Brain pericyte (primary cell): ENCODE measurements around the gene SLC1A3.

Source experiments
- DNase-seq: peaks from one replicate; pipeline ENCODE4 v3.0.0-alpha.2; 2012; ENCODE audit warnings: low read depth, low spot score

SLC1A3 gene

DNA sequence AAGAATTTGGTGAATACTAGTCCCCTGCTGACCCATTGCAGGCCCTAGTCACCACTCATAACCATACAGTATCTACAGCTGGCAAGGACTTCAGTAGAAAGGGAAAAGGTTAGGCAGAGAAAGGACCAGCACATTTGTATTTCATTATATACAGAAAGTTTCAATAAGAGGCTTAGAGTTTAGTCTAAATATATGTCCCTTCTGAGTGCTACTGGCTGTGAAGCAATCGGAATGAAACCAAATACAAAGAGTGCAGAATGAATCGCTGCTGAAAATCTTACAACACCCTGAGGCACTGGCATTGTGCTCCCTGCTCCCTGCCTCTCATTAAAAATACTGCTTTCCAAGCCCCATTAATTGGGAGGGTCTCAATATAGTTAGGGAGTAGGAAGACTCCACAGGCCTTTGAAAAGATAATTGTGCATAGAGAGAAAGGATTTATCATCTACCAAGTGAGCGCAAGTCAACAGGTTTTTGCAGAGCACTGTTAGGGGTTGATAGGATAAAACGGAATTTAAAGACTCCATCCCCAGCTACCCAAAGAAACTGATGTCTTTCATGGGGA is 110.8 kb downstream of the SLC1A3 start:
- no peak for DNase-seq

- DNase-seq, result no peak
These were observed 112.9 kb downstream of the SLC1A3 start for GRCh38 chr5:36719282-36719681.

- DNase-seq, result no peak
These were observed 114.3 kb downstream of the SLC1A3 start for GRCh38 chr5:36720688-36721087.

GRCh38 chr5:36721664-36722235 is 115.3 kb downstream of the SLC1A3 start:
- no peak for DNase-seq

- no peak for DNase-seq
These were observed 116.5 kb downstream of the SLC1A3 start for GRCh38 chr5:36722900-36723299.

- no peak for DNase-seq
These were observed 117.5 kb downstream of the SLC1A3 start for GRCh38 chr5:36723912-36724311.

DNA sequence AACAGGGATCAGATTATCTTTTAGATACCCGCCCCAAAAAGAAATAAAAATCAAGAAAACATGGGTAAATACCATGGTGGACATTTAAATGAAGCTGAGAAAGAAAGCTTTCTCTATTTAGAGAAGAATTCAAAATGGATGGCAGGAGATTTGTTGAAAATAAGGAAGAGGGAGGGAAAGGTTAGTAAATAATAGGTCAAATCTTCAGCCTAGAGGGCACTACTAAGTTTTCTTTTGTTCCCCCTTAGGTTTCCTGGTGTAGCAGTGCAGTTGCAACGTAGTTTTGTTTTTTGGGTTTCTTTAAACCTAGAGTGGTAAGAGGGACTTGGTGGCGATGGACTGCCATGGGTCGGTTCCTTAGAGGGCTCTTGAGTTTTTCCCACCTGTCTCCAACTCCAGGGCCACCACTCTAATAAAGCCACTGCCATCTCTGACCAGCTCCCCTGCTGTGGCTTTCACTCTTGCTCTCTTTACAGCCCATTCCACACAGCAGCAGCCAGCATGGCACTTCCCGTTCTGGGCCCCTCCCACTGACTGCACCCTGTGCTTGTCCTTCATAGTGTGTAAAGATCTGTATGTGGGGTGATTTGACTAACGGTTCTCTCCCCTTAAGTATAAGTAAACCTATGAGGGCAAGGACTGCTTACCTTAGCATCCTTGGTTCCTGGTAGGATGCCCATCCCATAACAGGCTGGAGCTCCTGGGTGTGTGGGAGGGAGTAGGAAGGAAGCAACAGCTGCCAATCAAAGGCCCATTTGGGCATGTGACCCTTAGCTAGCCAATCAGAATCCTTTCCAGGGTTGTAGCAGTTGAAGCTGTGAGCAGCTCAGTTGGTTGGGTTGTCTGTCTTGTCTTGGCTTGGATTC is 118.3 kb downstream of the SLC1A3 start:
- no peak for DNase-seq

DNA sequence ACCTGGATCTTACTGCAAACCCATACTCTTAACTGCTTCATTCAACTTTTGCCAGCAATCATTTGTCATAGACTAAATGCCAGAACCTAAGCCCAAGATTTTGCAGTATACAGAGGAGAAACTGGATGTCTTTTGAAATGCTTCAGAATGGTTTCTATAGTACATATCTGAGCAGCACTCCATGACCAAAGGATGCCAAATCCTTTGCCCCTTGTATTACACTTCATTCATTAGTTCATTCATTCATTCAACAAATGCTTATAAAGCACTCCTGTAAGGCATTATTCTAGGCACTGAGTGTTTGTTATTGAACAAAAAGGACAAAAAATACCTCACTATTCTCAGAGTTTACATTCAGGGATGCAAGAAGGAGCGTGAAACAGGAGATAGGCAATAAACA is 119.9 kb downstream of the SLC1A3 start:
- DNase-seq, result no peak

DNA sequence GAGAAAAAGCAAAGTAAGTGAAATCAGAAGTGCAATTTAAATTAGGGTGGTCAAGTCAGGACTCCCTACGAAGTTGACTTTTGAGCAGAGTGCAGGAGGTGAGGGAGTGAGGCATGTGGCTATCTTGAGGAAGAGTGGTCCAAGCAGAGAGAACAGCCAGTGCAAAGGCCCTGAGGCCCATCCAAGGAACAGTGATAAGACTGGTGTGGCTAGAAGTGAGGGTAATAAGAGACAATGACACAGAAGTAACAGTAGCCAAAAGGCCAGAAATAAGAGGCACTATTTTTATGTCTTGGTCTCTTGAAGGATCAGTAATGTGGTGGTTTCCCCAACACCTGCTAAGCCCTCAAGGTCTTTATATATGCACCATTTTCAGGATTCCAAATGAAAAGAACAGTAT is 120.4 kb downstream of the SLC1A3 start:
- no peak for DNase-seq

- no peak for DNase-seq
These were observed 122.5 kb downstream of the SLC1A3 start for GRCh38 chr5:36728697-36729543.

GRCh38 chr5:36730537-36731216 is 124.3 kb downstream of the SLC1A3 start:
- DNase-seq, result no peak

DNA sequence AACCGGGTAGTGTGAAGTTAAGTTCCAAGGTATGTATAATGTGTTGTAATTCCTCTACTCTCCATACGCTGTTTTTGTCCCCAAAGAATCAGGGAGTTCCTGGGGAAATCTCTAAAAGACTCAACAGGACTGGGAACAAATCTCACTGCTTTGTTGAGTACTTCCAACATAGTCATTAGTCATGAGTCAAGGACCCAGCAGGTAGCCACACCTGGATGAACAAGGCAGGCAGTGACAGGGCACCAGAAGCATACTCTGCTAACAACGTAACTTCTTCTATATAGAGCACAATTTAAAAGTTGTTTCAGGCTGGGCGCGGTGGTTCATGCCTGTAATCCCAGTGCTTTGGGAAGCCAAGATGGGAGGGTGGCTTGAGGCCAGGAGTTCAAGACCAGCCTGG is 126.8 kb downstream of the SLC1A3 start:
- DNase-seq, result no peak

DNA sequence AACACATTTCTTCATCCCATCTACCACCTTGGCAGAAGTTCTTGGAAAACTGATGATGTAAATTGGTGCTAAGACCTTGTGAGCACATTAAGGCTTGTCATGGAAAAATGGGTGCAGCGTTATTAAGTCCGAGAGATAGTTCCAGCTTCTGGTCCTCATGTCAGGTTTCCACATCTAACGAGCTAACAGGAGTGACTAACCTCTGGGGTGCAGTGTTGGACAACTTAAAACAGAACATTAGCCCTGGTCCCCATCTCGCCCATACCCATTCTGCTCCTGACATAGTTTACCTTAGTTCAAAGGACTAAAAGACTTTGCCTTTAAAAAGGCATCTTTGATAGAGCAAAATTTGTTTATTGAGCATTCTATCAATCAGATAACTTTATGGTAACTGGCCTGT is 128.0 kb downstream of the SLC1A3 start:
- no peak for DNase-seq

- no peak for DNase-seq
These were observed 129.5 kb downstream of the SLC1A3 start for GRCh38 chr5:36735891-36736290.
